HG03135 (cell line): ENCODE data around the gene CCND3.
"Not testable (repeated sequence)": the region's sequence is repeated elsewhere in the genome, so short reads cannot be mapped to it uniquely, and the experiment has no call there.

ENCODE experiments used
- ATAC-seq: cut with Tn5 transposase; IDR thresholded peaks from one replicate; pipeline ENCODE4 v1.9.1; 2021; ENCODE audit warnings: mild to moderate bottlenecking, moderate library complexity; ENCODE audit not compliant: unreplicated experiment

The CCND3 gene

DNA sequence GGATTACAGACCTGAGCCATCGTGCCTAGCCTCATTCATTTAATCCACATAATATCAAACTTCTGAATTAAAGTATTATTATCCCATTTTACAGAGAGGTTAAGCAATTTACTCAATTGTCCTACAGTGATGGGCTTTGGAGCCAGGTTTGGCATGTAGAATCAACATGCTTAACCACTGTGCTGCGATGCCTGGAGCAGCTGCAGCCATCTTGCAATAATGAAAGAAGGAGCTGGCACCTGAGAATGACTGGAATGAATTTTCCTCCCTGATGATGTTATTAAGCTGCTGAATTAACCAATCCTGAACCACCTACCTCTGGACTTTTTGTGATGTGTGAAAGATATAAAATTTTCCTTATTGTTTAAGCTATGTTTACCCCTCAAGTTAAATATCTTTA is 13.1 kb upstream of the CCND3 start:
- ATAC-seq = no peak

DNA sequence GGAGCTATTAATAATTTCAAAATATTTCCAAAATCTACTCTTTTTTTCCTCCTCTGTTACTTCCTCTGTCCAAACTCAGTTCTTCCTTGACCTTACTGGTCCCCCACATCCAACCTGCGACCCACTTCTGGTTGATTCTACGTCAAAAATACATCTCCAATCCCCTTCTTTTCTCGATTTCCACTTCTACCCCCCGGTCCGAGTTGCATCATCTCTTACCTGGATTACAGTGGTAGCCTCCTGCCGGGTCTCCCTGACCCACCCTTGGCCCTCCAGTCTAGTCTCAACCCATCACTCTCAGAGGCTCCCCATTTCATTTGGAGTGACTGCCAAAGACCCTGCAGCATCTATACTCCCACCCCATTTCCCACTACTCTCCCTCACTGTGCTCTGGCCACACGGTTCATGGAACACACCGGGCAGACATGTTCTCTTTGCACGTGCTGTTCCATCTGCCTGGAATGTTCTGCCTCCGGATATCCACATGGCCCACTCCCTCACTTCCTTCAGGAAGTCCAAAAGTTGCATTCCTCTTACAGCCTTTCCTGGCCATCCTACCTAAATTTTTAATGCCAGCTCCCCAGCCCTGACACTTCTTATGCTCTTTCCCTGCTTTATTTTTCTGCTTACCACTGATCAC is 6.1 kb upstream of the CCND3 start:
- no peak for ATAC-seq

DNA sequence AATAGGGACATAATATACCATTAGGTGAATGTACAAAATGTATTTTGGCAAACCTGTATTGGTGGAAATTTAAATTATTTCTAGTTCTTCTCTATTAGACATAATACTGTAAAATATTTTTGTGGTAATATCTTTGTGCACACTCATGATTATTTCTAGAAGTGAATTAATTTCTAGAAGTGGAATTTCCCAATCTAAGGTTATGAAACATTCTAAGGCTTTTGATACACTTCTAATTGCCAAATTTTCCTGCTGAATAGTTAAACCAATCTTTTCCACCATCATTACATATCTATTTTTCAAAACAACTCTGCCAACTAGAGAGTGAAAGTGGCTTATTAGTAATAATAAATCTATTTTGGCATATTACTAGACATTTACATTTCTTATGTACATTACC is 1.8 kb upstream of the CCND3 start:
- ATAC-seq = no peak

DNA sequence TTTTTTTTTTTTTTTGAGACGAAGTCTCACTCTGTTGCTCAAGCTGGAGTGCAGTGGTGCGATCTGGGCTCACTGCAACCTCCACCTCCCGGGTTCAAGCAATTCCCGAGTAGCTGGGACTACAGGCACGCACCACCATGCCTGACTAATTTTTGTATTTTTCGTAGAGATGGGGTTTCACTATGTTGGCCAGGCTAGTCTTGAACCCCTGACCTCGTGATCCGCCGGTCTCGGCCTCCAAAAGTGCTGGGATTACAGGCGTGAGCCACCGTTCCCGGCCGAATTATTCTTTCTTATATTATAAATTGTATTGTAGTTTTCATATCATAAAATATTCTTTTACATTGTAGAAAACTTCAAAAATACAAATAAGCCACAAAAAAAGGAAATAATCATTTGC is 1.3 kb upstream of the CCND3 start:
- not testable (repeated sequence) for ATAC-seq

DNA sequence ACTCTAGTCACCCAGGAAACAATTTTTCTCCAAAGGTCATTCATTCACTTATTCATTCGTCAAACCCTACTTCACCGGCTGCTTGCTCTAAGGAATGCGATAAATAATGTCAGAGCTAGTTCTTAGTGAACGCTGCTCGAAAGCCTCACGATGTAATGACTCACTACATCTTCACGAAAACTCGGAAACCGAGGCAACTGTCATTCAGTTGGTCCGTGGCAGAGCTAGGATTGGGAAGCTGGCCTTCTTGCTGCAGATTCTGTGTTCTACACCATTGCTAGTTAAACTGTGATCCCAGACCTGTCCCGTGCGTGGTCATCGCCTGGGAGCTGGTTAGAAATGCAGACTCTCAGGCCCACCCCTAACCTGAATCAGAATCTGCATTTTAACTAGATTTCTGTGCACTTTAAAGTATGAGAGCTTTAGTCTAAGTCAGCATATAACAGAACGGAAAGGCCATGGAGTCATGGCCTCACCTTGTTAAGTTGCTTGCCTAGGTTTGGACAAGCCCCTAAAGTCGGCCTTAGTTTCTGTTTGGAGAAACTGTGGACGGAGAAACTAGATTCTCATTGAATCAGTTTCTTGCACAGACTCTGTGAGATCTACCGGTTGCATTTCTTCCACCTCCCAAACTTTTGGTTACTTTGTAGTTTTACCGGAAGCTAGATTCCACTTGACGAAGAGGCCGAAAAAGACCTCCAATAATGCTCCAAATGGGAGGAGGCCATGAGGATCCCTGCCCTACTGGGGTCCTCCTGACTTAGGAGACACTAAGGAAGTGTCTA is 651 bp upstream of the CCND3 start:
- ATAC-seq = no peak

DNA sequence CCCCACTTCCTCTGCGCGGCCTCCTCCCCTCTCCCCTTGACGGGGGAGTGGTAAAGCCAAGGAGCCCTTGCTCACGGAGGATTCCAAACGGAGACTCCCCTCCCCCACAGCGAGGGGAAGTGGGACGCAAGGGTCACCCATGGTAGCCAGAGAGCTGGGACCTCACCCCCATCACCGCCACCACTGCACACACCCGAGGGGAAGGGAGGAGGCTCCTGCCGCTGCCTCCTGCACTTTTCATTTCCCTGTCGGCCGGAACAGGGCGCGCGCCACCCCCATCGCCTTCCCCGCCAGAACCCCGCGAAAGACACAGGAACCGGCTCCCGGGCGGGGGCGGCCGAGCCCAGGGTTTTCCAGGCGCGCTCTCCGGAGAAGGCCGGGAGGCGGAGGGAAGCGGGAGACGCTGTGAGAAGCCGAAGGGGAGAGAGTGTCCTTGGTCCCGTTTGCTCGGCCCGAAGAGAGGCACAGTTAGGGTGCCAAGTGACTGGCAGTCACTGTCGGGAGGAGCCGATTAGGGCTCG is 789 bp downstream of the CCND3 start:
- no peak for ATAC-seq

DNA sequence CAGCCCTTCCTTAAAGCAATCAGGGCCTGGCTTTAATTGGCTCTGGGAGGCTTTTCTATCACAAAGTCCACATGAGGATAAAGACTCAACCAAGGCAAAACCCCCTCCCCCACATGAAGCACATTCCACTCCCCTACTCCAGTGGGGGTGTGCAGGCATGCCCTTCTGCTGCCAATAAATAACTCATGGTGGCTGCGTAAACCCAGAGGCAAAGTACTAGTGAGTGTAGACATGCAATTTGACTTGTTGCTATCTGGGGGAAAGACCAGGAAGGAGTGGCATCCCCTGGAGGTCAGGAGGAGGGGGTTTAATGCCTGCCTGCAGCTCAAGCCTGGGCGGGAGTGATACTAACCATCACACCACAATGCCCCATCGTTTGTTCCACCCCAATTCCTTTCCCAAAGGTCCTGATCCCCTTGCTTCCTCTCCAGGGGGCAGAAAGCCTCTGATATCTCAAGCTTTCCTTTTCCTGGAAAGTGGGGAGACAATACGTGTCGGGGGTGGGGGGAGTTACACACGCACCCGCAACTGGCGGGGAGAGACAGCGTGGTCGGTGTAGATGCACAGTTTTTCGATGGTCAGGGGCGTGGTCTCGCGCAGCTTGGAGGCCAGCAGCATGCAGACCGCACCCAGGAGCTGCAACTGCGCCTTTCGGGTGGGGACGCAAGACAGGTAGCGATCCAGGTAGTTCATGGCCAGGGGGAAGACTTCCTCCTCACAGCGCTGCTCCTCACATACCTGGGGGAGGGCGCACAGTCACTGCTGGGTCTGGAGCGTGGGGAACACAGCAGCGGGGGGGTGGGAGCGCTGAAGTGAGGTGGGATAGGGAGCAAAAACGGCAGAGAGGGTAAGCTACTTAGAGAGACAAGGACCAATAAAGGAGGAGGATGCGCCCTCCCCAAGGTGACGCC is 1.5 kb downstream of the CCND3 start:
- no peak for ATAC-seq

DNA sequence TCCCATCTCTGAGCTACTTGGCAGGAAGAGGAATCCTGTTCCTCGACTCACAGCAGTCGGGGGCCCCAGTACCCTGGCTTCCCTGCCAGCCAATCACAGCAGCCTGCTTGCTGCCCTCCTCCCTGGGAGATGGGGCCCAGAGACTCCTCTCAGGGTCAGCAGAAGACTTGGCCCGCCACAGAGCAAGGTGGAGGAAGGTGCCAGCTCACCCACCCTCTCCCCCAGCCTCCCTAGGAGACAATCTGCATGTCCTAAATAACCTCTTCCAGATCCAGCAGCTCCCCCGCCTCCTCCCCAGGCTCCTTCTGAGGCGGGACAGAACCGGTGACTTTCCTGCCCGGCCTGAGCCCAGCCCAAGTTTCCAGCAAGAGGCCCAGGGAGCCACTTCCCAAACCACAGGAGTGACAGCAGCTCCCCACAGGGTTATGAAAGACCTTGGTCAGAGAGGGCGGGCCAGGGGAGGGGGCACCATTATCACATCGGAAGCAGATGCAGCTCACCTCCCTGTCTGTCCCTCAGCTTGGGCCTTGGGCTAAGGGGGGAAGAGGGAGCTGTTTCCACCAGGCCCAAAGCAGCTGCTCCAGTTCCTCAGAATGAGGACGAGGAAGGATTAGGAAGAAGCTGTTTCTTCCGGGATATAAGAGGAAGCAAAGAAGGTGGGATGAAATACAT is 2.3 kb downstream of the CCND3 start:
- no peak for ATAC-seq

DNA sequence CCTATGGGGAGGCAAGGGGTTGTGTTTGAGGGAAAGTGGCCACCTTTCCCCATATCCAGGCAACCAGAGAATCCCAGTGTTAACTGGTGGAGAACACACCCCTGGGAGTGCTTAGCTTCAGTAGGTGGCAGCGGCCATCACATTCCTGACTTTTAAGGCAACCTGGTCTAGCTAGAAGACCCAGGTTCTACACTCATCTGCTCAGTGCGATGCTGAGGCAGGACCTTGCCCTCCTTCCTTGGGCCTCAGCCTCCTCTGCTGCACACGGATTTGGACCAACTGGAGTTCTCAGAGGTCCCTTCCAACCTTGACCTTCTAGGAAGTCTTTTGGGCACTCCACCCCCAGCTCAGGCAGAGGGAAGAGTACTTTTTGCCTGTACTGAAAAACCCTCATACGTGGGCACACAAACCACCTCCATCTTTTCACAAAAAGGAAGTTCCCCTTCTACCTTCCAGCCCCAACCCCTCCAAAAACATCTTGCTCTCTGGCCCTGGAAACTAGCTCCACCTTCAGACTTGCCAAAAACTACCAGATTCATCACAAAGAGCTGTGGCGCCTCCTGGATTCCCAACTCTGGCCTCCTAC is 2.9 kb downstream of the CCND3 start:
- no peak for ATAC-seq

DNA sequence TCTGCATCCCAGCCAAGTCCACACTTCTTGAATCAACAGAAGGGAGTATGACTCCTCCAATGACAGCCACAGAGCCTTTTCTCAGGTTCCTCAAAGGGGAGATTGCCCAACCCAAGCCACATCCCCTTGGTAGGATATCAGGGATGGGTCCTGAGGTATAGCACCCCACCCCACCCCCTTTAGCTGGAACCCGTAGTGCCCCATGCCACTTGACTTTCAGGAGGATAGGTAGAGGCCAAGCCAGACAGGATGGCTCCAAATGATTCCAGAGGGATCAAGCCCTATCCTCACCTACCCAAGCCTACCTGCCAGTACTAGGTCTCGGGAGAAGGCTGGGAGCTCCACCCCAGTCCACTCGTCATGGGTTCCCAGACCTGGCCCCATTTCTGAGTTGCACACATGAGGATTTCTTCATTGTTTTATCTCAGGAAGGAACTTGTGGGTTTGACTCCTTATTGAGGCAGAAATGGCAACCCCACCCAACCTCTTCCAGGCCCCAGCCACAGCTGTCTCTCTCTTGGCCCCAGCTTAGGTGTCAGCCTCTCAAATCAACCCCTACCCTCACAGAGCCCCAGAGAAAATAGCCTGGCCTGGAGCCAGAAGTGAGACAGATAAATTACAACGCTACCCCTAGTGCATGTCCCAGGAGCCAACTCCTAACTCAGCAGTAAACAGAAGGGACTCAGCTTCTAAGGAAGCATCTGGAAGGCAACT is 3.6 kb downstream of the CCND3 start:
- no peak for ATAC-seq

DNA sequence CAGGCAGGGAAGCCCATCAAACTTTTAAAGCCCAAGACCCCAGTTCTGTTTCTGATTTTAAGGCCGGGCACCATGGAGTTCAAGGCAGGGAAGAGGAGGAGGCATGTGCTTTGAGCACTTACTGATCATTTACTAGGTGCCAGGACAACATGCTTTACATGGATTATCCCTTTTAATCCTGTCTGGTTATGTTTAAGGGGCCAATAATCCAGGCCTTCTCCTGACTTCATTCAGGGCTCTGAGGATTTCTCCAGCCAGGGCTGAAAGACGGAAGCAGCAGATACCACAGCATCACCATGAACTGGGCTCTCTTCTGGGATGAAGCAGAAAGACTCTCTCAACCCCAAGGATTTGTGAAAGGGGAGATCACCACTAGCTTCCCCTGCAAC is 4.1 kb downstream of the CCND3 start:
- no peak for ATAC-seq

DNA sequence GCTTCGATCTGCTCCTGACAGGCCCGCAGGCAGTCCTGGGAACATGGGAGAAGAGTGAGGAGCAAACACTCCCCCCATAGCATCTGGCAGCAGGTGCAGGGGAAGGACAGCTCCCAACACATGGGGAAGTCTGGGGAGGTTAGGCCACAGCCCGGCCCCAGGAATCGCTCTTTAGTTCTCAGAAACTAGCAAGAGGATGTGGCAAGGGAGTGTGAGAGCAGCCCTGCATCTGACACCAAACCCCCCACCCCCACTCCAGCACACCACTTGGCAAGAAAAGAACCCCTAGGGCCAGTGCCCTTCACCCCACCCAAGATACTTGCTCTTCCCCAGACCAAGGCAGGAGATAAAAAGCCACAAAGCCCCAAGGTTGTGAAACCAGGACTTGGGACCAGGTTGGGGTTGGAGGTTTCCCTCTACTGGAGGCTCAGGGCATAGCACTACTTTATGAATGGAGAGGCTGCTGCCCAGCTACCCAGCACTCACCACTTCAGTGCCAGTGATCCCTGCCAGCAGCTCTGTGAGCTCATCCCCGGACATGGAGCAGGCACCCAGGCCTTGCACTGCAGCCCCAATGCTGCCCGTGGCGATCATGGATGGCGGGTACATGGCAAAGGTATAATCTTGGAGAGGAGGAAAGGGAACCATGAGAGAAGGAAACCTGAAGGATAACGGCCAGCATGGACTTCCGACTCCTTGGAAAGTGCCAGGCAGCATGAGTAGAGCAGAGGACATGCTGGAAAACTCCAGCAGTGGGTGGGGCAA is 5.4 kb downstream of the CCND3 start:
- no peak for ATAC-seq

DNA sequence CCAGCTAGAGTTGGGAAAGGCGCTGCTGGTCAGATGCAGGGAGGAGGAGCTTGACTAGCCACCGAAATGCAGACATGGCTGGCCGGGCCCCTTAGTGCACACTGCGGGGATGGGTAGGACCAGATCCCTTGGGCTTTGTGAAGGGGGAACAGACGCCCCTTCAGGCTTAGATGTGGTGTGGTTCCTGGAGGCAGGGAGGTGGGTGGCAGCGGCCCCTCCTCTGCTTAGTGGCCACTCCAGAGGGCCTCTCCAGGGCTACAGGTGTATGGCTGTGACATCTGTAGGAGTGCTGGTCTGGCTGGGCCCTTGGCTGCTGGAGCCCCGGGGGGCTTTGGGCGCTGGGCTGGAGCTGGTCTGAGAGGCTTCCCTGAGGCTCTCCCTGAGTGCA is 5.9 kb downstream of the CCND3 start:
- ATAC-seq = no peak

DNA sequence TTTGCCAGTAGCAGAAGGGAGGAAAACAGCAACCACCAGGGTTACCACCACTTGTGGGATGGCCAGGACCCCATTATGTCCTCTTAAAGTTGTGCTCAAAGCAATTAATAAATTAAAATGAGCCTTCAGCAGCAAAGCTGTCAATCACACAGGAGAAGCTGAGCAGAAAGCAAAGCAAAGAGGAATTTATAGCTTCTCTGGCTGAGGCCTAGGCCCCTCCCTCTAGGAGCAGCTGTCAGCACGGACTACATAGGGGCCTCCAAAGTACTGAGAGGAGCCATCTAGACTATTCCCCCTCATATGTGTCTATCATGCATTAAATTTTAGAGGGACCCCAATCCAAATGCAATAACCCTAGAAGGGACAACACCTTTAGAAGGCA is 6.4 kb downstream of the CCND3 start:
- ATAC-seq = no peak

DNA sequence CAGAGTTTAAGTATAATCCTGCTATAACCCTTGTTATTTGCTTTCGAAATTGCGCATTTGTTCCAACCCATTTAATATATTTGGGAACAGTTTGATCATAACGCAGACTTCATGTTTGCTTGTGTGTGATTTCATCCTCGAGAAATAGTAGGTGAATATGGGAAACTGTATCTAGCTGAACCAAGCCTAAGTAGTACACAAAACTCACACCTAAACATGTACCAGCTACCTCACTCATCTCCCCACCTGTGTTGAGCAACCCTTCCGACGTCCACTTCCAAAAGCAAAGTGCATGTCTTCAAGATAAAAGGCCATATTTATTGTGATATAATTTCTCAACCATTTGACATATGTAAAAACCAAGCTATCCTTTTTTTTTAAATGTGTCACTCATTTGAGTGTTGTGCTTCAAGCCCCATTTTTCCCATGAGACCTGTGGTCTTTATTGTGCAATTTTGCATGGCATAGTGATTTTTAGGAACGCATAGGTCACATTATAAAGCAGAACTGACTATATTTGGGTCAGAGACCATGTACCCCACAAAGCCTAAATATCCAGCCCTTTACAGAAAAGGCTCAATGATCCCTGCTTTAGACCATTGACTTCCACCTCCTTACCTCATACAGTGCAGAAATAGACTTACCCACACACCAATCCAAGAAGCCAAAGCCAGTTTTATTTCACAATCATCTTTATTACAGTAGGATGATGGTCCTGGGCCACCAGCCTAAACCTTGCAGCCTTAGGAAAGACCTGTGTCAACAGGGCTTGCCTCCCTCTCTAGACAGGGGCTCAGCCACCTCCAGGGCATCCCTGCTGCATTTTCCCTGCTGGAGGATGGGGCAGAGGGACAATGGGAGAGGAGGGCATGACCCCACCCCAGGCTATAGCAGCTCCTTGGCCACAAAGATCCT is 7.1 kb downstream of the CCND3 start:
- no peak for ATAC-seq

DNA sequence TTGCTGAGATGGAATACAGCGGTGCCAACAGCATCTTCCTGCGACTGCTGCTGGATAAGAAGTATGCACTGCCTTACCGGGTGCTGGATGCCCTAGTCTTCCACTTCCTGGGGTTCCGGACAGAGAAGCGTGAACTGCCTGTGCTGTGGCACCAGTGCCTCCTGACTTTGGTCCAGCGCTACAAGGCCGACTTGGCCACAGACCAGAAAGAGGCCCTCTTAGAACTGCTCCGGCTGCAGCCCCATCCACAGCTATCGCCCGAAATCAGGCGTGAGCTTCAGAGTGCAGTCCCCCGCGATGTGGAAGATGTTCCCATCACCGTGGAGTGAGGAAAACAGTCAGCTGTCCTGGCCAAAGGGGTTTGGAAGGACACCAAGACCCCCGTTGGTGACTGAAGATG is 9.2 kb downstream of the CCND3 start:
- no peak for ATAC-seq

DNA sequence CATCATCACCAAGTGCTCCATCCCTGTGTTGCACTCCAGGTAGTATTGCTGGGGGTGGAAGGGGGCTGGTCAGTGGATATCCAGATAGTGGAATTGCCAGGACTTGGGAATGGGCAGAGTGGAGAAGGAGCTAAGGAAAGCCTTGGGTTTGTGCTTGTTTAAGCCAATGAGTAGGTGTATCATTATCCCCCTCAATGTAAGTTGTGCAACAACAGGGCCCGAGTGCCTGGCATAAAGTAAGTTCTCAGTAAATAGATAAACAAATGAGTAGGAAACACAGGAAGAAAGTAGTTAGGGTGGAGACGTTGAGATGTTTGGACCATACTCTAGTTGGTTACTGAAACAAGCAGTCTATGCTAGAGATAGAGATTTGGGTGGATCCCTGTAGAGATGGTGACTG is 9.8 kb downstream of the CCND3 start:
- no peak for ATAC-seq

DNA sequence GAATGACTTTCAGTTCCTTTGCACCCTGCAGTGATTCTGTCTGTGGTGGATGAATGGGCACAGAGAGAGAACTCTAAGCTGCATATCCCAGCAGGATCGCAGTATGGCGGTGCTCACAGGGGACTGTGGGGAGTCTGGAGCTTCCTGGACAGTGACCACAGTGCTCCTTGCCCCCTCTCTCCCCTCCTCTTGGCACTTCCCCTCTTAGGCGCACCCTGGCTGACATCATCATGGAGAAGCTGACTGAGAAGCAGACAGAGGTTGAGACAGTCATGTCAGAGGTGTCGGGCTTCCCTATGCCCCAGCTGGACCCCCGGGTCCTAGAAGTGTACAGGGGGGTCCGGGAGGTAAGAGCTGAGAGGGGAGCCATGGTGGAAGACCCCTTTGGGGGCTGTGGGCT is 11.7 kb downstream of the CCND3 start:
- no peak for ATAC-seq
